Measurements from ENCODE around the gene NCAM2. TPM values are rescaled to one million over a fixed set of nuclear protein-coding genes. Genes with fewer than 3 reads are reported as not detected.

The NCAM2 gene
- total and polyA plus RNA-seq, 2 experiments from 2014 or later: 1.7 to 6.3 TPM

- H3K4me1 ChIP-seq (ENCODE audit: insufficient read depth): no peaks in the 10 kb centered on the region
- no peak overlapping the region for H3K4me3 ChIP-seq
- 77% methylated on average over 6 of the region's 6 CpGs for WGBS (ENCODE audit: low lambda C conversion rate, missing lambda C conversion rate)
Observed at GRCh38 chr21:21412096-21412495, 413.9 kb downstream of the NCAM2 start.

GRCh38 chr21:21415741-21416140 lies 417.5 kb downstream of the NCAM2 start:
- no peak for TF ChIP-seq CTCF (IDR thresholded peaks at IDR 0.05; ENCODE audit: poor library complexity)
- no peak for TF ChIP-seq EZH2 (IDR thresholded peaks at IDR 0.05; ENCODE audit: borderline replicate concordance)
- TF ChIP-seq EZH2phosphoT487 (IDR thresholded peaks at IDR 0.05; ENCODE audit: low read depth, severe bottlenecking, unreplicated experiment): no peak
- H3K4me1 ChIP-seq (ENCODE audit: insufficient read depth): no peaks in the 10 kb centered on the region
- no peak overlapping the region for H3K4me2 ChIP-seq
- no peaks in the 10 kb centered on the region for H3K27me3 ChIP-seq
- no peaks in the 10 kb centered on the region for H3K9me2 ChIP-seq (replicated peaks; ENCODE audit: insufficient read depth)
- no peak overlapping the region for H3K4me3 ChIP-seq
- H2AFZ ChIP-seq: no peak overlapping the region
- no peaks in the 10 kb centered on the region for H4K20me1 ChIP-seq (ENCODE audit: insufficient read depth, poor library complexity, severe bottlenecking)
- WGBS (ENCODE audit: low lambda C conversion rate, missing lambda C conversion rate): 92% methylated on average over 1 of the region's 1 CpG
- no peaks in the 10 kb centered on the region for H3K36me3 ChIP-seq (replicated peaks; ENCODE audit: insufficient read depth, low read depth)
- H3K79me2 ChIP-seq: no peaks in the 10 kb centered on the region
- no peak for DNase-seq (ENCODE audit: low spot score)
- no peaks in the 10 kb centered on the region for H3K9me3 ChIP-seq (ENCODE audit: low read depth)
- no peak overlapping the region for H3K27ac ChIP-seq

More at GRCh38 chr21:21412096-21412495, 413.9 kb downstream of the NCAM2 start:
- no peak overlapping the region for H3K4me2 ChIP-seq
- no peaks in the 10 kb centered on the region for H3K9me2 ChIP-seq (replicated peaks; ENCODE audit: insufficient read depth)
- DNase-seq (ENCODE audit: low spot score): no peak
- H3K9me3 ChIP-seq (ENCODE audit: low read depth): no peaks in the 10 kb centered on the region
- H3K27me3 ChIP-seq: no peaks in the 10 kb centered on the region
- TF ChIP-seq CTCF (IDR thresholded peaks at IDR 0.05; ENCODE audit: poor library complexity): no peak
- TF ChIP-seq EZH2phosphoT487 (IDR thresholded peaks at IDR 0.05; ENCODE audit: low read depth, severe bottlenecking, unreplicated experiment): no peak
- TF ChIP-seq EZH2 (IDR thresholded peaks at IDR 0.05; ENCODE audit: borderline replicate concordance): no peak
- no peaks in the 10 kb centered on the region for H3K36me3 ChIP-seq (replicated peaks; ENCODE audit: insufficient read depth, low read depth)
- H3K27ac ChIP-seq: no peak overlapping the region
- H3K79me2 ChIP-seq: no peaks in the 10 kb centered on the region
- no peaks in the 10 kb centered on the region for H4K20me1 ChIP-seq (ENCODE audit: insufficient read depth, poor library complexity, severe bottlenecking)
- H2AFZ ChIP-seq: no peak overlapping the region

- H2AFZ ChIP-seq: no peak overlapping the region
- H3K4me2 ChIP-seq: no peak overlapping the region
- H3K79me2 ChIP-seq: no peaks in the 10 kb centered on the region
- H3K9me3 ChIP-seq (ENCODE audit: low read depth): no peaks in the 10 kb centered on the region
- no peaks in the 10 kb centered on the region for H3K4me1 ChIP-seq (ENCODE audit: insufficient read depth)
- WGBS (ENCODE audit: low lambda C conversion rate, missing lambda C conversion rate): 91% methylated on average over 1 of the region's 1 CpG
- H4K20me1 ChIP-seq (ENCODE audit: insufficient read depth, poor library complexity, severe bottlenecking): no peaks in the 10 kb centered on the region
- no peak for DNase-seq (ENCODE audit: low spot score)
- H3K27ac ChIP-seq: no peak overlapping the region
- no peak overlapping the region for H3K4me3 ChIP-seq
- H3K9me2 ChIP-seq (replicated peaks; ENCODE audit: insufficient read depth): no peaks in the 10 kb centered on the region
- TF ChIP-seq EZH2phosphoT487 (IDR thresholded peaks at IDR 0.05; ENCODE audit: low read depth, severe bottlenecking, unreplicated experiment) (no peak), CTCF (IDR thresholded peaks at IDR 0.05; ENCODE audit: poor library complexity) (no peak), EZH2 (IDR thresholded peaks at IDR 0.05; ENCODE audit: borderline replicate concordance) (no peak)
- H3K36me3 ChIP-seq (replicated peaks; ENCODE audit: insufficient read depth, low read depth): no peaks in the 10 kb centered on the region
- H3K27me3 ChIP-seq: no peaks in the 10 kb centered on the region
Observed at GRCh38 chr21:21434944-21435343, 436.7 kb downstream of the NCAM2 start.

Measured in hepatocyte (in vitro differentiated cells).